Stimulated activated CD4-positive, alpha-beta T cell treated with anti-CD3 and anti-CD28 coated beads, TNF-alpha, amount 100 ng/mL, for 24 hours (primary cell): ENCODE data around the gene PAX6.
"Not testable (repeated sequence)": the region's sequence is repeated elsewhere in the genome, so short reads cannot be mapped to it uniquely, and the experiment has no call there.

Source experiments
- DNase-seq, 3 experiments: peaks; one replicate each; pipeline ENCODE4 v3.0.0-alpha.2; 2020; ENCODE audit warnings: low read depth in 3 of 3

Gene PAX6

GRCh38 chr11:31767685-31768084, 43.4 kb downstream of the PAX6 start:
- no peak for DNase-seq

DNA sequence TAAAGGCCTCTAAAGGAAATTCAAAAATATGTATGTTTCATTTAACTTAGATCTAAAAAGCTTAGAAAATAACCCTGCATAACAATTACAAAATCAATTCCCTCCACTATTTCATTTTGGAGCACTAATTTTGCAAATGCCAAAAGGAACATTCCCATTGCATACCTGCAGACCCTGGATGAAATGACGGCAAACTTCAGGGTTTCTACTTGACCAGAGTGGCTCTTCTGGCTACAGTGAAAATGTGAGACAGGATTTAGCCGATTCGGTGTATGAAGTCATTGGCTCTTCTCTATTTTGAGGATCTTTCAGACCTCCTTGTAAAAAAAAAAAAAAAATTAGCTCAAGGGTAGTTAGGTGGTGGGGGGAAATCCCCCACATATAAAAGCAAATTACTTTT, 44.1 kb downstream of the PAX6 start:
- no peak for DNase-seq

DNA sequence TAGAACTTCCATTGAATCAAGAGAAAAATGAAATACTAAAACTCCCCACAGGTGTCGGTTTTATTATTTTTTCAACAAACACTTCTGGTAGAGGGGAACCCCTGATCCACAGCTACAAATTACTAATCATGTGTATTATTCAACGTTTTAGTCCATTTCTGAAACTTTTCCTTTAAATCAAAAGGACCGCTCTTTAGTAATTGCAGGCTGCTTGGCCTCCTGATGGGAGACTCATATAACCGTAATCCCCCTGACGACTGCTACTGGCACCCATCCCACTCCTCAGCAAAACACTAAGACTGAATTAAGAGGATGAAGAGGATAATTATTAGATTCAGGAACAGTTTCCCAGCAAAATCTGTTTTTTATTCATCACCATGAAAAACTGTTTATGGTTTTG, 46.4 kb downstream of the PAX6 start:
- no peak for DNase-seq

DNA sequence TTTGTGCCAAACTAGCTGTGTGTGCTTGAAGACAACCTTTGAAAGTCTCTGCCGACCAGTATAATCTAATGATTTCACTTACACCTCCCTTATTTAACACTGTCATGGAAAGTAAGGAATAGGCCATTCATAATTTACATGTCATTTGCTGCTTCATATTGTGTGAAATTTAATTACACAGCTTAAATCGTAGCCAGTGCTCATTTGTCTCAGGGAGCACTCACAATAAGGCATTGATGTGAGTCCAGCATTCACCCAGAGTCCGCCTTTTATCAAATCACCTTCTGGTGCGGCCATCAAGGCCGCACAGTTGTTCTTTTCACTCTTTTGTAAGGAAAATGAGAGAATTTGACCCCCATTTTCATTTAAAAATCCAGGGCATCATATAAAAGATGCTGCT, 46.9 kb downstream of the PAX6 start:
- DNase-seq, result no peak

DNA sequence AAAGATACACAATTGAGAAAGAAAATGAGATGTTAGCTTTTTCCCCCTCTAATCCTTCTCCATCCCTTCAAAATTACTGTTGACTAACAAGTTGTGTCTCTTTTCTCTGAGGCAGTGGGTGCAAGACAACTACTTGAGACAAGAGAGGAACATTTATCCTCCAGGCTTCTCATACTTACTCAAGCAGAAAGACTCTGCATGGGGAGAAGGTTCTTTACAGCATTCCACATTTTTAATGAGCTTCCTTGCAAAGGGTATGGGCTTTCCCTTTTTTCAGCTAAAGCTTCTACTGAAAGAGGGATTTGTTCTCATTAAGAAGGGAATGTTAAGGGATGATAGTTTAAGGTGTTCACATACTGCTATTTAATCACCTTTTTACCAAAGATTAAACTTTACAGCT, 47.8 kb downstream of the PAX6 start:
- DNase-seq, result no peak

- no peak for DNase-seq
Measured at GRCh38 chr11:31761636-31762035, 49.5 kb downstream of the PAX6 start.

DNA sequence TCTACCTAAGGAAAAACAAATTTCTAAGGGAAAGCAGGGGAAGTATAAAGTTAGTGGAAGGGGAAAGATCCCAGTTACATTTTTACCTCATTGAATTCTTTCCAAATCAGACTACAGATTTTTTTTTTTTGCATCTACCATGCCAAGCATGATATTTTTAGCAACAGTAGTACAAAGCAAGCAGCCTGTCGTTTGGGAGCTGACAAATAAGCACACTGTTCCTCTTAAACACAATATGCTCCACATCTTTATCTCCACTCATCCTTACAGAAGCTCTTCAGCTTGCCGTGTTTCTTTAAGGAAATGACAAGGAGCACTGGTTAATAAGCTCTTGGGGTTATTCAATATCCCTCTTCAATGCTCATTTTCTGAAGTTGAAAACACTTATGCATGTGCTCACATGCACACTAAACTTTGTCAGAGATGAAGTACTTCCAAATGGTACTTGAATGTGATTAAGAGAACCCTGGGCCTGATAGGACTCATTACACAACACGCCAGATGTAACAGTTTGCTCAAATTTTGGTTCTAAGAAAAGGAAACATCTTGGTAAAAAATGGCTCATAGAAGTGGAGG, 53.8 kb downstream of the PAX6 start:
- DNase-seq, result no peak

- no peak for DNase-seq
Measured at GRCh38 chr11:31747581-31747980, 63.5 kb downstream of the PAX6 start.

DNA sequence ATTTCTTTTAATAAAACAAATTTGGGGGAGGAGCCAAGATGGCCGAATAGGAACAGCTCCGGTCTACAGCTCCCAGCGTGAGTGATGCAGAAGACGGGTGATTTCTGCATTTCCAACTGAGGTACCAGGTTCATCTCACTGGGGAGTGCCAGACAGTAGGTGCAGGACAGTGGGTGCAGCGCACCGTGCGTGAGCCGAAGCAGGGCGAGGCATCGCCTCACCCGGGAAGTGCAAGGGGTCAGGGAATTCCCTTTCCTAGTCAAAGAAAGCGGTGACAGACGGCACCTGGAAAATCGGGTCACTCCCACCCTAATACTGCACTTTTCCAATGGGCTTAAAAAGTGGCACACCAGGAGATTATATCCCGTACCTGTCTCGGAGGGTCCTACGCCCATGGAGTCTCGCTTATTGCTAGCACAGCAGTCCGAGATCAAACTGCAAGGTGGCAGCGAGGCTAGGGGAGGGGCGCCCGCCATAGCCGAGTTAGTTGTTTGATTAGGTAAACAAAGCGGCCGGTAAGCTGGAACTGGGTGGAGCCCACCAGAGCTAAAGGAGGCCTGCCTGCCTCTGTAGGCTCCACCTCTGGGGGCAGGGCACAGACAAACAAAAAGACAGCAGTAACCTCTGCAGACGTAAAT, 70.3 kb downstream of the PAX6 start:
- DNase-seq, result not testable (repeated sequence)

- DNase-seq, result no peak
Measured at GRCh38 chr11:31740131-31740530, 71.0 kb downstream of the PAX6 start.
